Mesothelial cell of epicardium (in vitro differentiated cells): Measurements from ENCODE around the gene PXDC1. TPM values are rescaled to one million over a fixed set of nuclear protein-coding genes. Genes with fewer than 3 reads are reported as not detected.

ENCODE experiments used
- DNase-seq, 2 experiments: peaks; one replicate each; pipeline ENCODE4 v3.0.0; 2021; ENCODE audit warnings: low spot score in 2 of 2; ENCODE audit not compliant: unreplicated experiment in 2 of 2
- H3K27ac Mint-ChIP-seq: 2 replicates; pipeline ENCODE4 v1.8.0; 2021; ENCODE audit warnings: mixed read lengths
- H3K27me3 Mint-ChIP-seq: 2 replicates; pipeline ENCODE4 v1.8.0; 2021; ENCODE audit warnings: low read depth, mixed read lengths
- H3K36me3 Mint-ChIP-seq: 2 replicates; pipeline ENCODE4 v1.8.0; 2021; ENCODE audit warnings: mixed read lengths
- H3K4me1 Mint-ChIP-seq: 2 replicates; pipeline ENCODE4 v1.8.0; 2021; ENCODE audit warnings: mixed read lengths
- H3K4me3 Mint-ChIP-seq: 2 replicates; pipeline ENCODE4 v1.8.0; 2021; ENCODE audit warnings: mild to moderate bottlenecking, moderate library complexity, mixed read lengths
- H3K9me3 Mint-ChIP-seq: 2 replicates; pipeline ENCODE4 v1.8.0; 2021; ENCODE audit warnings: mixed read lengths
- total RNA-seq: library from RNA; stranded (reverse); gene quantifications from 3 replicates; pipeline ENCODE4 v1.2.1, GENCODE V29; 2021
- TF ChIP-seq, protein P1 (sequence below): fragments of 200-600 bp; sonication (generic); IDR thresholded peaks from one replicate; pipeline ENCODE4 v1.5.0; 2021; ENCODE audit warnings: antibody characterized with exemption; ENCODE audit not compliant: unreplicated experiment

PXDC1 gene
- total RNA-seq, 1 donor from 2014 or later = 33.8 TPM

DNA sequence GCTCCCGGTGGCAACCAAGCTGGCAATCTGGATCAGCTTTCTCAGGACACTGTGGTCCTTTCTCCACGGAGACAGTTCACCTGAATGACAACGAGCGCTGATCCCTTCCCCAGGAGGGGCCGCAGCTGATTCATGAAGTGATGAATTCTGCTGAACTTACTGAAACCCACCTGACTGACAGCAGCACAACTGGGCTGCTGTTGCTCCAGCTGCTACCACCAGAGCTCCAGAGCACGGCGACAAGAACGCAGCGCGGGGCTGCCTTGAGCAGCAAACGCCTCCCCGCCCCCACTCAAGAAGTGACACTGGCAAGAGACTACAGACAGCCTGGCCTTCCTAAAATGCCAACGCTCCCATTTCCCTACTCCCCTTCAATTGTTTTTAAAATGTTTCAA, 10.0 kb downstream of the PXDC1 start:
- Mint-ChIP-seq H3K4me1 (peaks cover 34% of the 10 kb centered on the region), H3K36me3 (peaks cover 14% of the 10 kb centered on the region), H3K27ac (no peak overlapping the region), H3K9me3 (no peaks in the 10 kb centered on the region), H3K27me3 (no peaks in the 10 kb centered on the region), H3K4me3 (no peak overlapping the region)
- TF ChIP-seq, protein P1, sequence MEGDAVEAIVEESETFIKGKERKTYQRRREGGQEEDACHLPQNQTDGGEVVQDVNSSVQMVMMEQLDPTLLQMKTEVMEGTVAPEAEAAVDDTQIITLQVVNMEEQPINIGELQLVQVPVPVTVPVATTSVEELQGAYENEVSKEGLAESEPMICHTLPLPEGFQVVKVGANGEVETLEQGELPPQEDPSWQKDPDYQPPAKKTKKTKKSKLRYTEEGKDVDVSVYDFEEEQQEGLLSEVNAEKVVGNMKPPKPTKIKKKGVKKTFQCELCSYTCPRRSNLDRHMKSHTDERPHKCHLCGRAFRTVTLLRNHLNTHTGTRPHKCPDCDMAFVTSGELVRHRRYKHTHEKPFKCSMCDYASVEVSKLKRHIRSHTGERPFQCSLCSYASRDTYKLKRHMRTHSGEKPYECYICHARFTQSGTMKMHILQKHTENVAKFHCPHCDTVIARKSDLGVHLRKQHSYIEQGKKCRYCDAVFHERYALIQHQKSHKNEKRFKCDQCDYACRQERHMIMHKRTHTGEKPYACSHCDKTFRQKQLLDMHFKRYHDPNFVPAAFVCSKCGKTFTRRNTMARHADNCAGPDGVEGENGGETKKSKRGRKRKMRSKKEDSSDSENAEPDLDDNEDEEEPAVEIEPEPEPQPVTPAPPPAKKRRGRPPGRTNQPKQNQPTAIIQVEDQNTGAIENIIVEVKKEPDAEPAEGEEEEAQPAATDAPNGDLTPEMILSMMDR = no peak
- no peak for DNase-seq

DNA sequence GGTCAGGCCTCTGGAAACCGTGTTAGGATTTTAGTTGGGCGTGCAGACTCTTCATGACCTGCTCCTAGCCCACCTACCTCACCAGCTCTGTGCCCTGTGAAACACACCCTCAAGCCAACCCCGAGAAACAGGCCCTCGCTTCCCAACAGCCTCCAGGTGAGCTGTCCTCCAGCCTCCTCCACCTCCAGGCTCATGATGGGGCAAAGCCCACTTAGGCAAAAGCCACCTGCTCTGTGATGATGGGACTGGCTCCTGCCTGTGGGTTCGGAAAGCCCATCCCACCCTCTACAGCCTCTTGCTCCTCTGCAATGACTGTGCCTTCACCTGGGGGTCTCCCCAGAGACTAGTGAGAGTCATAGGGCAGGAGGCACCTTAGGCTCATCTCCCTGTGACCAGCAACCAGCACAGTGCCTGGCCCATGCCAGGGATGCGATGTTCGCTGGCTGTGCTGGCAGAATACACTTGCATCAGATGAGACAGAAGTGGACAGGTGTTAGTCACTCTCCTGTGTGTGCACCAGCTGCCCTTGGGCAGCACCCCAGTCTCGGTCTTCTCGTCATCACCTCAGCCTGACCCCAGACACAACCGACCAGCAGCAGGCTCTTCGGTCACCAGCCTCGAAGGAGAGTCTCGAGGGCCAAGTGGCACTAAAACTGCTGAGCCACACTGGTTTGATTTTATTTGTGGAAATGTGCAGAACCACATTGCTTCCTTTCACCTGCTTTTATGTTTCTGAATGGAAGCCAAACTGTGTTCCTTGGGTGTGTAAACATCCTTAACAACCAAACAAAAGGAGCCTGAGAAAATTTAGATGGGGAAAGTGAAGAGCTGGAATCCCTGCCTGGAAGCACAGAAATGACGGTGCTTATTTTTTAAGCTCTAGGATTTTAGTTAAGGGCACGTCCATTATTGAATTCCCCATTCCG, 10.7 kb downstream of the PXDC1 start:
- TF ChIP-seq, protein P1 = no peak
- Mint-ChIP-seq H3K36me3 (peaks cover 21% of the 10 kb centered on the region), H3K9me3 (no peaks in the 10 kb centered on the region), H3K27me3 (no peaks in the 10 kb centered on the region), H3K4me1 (peaks cover 34% of the 10 kb centered on the region), H3K4me3 (no peak overlapping the region), H3K27ac (no peak overlapping the region)
- no peak for DNase-seq

DNA sequence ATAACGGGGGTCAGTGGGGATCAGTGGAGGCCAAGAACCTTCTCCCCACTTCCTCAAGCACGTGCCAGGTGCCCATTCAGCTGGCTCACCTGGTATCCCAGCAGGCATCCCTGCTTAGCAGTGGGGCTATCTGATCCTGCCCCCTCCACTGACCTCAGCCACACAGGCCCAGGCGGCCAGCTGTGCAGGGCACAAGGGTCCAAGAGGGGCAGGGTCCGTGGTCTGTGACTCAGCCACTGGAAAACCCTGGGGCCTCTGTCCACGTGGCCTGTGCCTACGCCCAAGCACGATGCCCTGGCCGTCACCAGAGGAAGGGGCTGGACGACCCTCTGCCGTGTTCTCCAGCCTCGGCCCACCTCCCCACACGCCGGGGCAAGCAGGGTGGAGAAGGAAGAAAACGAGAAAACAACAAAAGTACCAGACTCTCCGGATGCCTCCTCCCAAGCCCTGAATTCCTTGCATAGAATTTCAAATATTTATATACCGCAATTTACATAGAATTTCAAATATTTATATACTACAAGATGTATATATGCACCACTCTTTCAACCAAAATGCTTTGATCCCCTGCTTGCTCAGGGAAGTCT, 12.1 kb downstream of the PXDC1 start:
- Mint-ChIP-seq H3K27me3 (no peaks in the 10 kb centered on the region), H3K27ac (peak overlapping the region; percentile 92), H3K4me1 (peaks cover 34% of the 10 kb centered on the region), H3K4me3 (no peak overlapping the region), H3K9me3 (peaks cover 8% of the 10 kb centered on the region), H3K36me3 (peaks cover 35% of the 10 kb centered on the region)
- TF ChIP-seq, protein P1 = no peak
- DNase-seq = no peak

DNA sequence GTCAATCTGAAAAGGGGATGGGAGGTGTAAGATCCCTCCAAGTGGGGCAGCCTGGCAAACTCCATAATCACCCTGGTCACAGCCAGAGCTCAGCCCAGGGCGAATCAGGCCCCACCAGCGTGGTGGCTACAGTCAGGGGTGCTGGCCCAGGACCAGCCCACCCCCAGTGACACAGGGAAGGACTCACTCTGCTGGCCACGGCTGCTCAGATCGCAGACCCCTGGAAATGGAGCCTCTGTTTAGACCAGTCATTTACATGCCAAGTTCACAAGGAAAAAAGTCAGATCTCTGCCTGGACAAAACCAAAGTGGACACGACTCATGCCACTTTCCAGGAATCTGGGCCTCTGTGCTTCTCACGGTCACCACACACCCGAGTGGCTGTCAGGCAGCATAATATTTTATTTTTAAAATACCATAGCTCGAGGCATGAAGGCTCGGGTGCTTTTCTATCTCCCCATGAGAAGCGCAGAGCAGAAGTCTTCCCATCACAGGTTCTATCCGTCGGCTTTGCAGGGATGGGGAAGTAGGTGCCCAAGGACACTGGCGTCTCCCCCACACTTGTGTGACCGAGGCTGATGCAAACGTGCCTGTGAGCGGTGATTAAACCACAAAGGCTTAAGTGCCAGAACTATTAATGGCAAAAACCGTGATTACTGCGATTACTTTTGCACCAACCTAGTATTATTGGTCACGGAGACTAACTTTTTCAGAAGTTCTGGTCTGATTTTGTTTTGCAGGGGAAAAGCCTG, 13.0 kb downstream of the PXDC1 start:
- Mint-ChIP-seq H3K27ac (peak overlapping the region; percentile 21), H3K27me3 (no peaks in the 10 kb centered on the region)

DNA sequence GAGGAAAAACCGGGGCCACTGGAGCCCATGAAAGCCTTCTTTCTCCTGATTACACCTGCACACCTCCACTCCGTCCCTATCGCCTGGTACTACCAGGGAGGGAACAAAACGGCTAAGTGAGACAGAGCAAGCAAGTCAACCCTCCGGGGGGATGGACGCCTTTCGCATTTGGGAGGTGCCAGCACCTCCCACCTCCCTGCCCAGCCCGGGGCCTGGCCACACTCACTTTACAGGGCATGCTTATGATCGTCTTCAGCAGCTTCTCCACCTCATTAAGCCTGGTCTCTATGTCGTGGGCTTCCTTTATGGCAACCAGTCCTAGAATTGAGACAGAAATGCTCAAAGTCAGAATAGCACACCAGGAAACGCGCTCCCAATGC, 13.7 kb downstream of the PXDC1 start:
- H3K27ac Mint-ChIP-seq = no peak overlapping the region

More for the DNA sequence above, 13.0 kb downstream of the PXDC1 start:
- Mint-ChIP-seq H3K9me3 (peaks cover 8% of the 10 kb centered on the region), H3K4me1 (peaks cover 27% of the 10 kb centered on the region), H3K36me3 (peaks cover 40% of the 10 kb centered on the region), H3K4me3 (no peak overlapping the region)
- TF ChIP-seq, protein P1 = no peak
- no peak for DNase-seq

More for the DNA sequence above, 13.7 kb downstream of the PXDC1 start:
- no peak for DNase-seq
- Mint-ChIP-seq H3K27me3 (no peaks in the 10 kb centered on the region), H3K4me3 (no peak overlapping the region), H3K9me3 (peaks cover 8% of the 10 kb centered on the region), H3K4me1 (peaks cover 21% of the 10 kb centered on the region), H3K36me3 (peaks cover 40% of the 10 kb centered on the region)
- TF ChIP-seq, protein P1 = no peak
